Activated T-helper 17 cell treated with anti-CD3 and anti-CD28 coated beads, Interleukin-2, amount 50 U/mL, for 72 hours (primary cell): ENCODE results near the gene RET. TPM values are rescaled to one million over a fixed set of nuclear protein-coding genes. Genes with fewer than 3 reads are reported as not detected.
A peak's percentile ranks its signal among the peaks of the same experiment; 100 is the strongest.

Experiments used
- ATAC-seq: fragments of 150-1000 bp; cut with Tn5 transposase; replicated peaks from 2 replicates; pipeline ENCODE4 v1.10.0; 2021; ENCODE audit warnings: mild to moderate bottlenecking, moderate library complexity
- H3K27ac Mint-ChIP-seq: one replicate; pipeline ENCODE4 v1.8.0; 2022; ENCODE audit warnings: mixed read lengths
- H3K27me3 Mint-ChIP-seq: one replicate; pipeline ENCODE4 v1.8.0; 2022; ENCODE audit warnings: mixed read lengths
- H3K36me3 Mint-ChIP-seq: one replicate; pipeline ENCODE4 v1.8.0; 2022; ENCODE audit warnings: low read depth, mild to moderate bottlenecking, mixed read lengths
- H3K4me1 Mint-ChIP-seq: one replicate; pipeline ENCODE4 v1.8.0; 2022; ENCODE audit warnings: mixed read lengths
- H3K4me3 Mint-ChIP-seq: one replicate; pipeline ENCODE4 v1.8.0; 2022; ENCODE audit warnings: mild to moderate bottlenecking, mixed read lengths
- H3K9me3 Mint-ChIP-seq: one replicate; pipeline ENCODE4 v1.8.0; 2022; ENCODE audit warnings: mixed read lengths
- total RNA-seq, 2 donors: library from RNA; stranded (reverse); gene quantifications; one replicate each; pipeline ENCODE4 v1.2.3, GENCODE V29; 2022

Gene RET
- under 1 TPM in 1 of 2 donors, not detected in 1; 0.24 TPM for total RNA-seq

DNA sequence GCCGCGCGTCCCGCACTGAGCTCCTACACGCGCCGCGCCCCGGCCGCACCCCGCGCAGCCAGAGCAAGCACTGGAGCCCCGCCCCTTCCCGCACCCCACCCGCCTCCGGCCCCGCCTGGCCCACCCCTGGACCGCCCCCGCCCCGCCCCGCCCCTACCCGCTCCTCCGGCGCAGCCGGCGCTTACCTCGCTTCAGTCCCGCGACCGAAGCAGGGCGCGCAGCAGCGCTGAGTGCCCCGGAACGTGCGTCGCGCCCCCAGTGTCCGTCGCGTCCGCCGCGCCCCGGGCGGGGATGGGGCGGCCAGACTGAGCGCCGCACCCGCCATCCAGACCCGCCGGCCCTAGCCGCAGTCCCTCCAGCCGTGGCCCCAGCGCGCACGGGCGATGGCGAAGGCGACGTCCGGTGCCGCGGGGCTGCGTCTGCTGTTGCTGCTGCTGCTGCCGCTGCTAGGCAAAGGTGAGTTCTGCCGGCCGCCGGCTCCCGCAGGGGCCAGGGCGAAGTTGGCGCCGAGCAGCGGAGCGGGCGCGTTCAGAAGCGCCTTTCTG, at the start of gene RET:
Gene RET (plus strand): TSS at position 194 of the 545 bp plus-strand sequence. CDS start 190 bp downstream, at position 384.
- Mint-ChIP-seq H3K27me3 (peaks cover 24% of the 10 kb centered on the region), H3K4me1 (no peaks in the 10 kb centered on the region), H3K27ac (no peak within 1 kb of the TSS), H3K9me3 (no peaks in the 10 kb centered on the region), H3K4me3 (peak within 1 kb of the TSS; percentile 44), H3K36me3 (no peaks in the 10 kb centered on the region)
- peak; percentile 30 for ATAC-seq

GRCh38 chr10:43027331-43027955, 49.4 kb upstream of the RET start:
- Mint-ChIP-seq H3K4me1 (no peaks in the 10 kb centered on the region), H3K9me3 (peaks cover 4% of the 10 kb centered on the region), H3K27ac (no peak overlapping the region), H3K36me3 (no peaks in the 10 kb centered on the region), H3K27me3 (peaks cover 28% of the 10 kb centered on the region), H3K4me3 (no peak overlapping the region)
- ATAC-seq, result no peak

DNA sequence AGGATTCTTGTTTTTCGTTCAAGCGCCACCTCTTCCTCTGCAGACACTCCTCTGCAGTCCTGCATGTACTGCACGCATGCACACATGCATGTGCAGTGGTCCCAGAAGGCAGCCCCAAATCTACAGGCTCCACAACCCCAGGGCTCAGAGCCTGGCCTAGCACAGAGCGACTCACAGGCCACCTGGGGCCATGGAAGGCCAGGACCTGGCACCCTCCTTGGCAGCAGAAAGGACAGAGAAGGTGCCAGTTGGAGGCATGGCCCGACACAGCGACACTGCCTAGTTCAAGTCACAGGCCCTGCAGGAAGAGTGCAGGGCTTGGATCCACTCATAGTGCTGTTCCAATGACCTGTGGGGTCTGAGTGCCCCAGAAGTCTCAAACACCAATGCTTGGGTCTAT, 48.7 kb upstream of the RET start:
- H3K4me3 Mint-ChIP-seq, result no peak overlapping the region
- H3K36me3 Mint-ChIP-seq, result no peaks in the 10 kb centered on the region
- H3K9me3 Mint-ChIP-seq, result peaks cover 11% of the 10 kb centered on the region
- H3K27ac Mint-ChIP-seq, result no peak overlapping the region
- no peaks in the 10 kb centered on the region for H3K4me1 Mint-ChIP-seq
- peaks cover 22% of the 10 kb centered on the region for H3K27me3 Mint-ChIP-seq
- no peak for ATAC-seq

DNA sequence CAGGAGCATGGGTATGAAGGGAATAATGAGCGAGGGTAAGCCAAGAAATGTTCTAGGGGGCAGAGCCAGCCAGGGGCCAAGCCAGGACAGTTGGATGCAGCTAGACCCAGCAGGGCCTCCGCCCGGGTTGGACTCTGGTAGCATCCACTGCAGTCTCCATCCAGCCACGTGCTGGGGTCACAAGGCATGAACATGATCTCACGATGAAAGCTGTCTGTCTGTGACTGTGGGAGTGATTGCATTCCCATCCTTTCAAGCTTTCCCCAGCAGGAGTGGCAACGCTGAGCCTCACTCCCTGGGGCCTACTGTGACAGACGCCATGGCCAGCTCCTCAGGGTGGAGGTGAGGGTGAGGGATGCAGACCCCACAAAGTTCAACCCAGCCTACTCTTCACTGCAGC, 47.8 kb upstream of the RET start:
- peaks cover 12% of the 10 kb centered on the region for H3K9me3 Mint-ChIP-seq
- no peak overlapping the region for H3K4me3 Mint-ChIP-seq
- no peak overlapping the region for H3K27ac Mint-ChIP-seq
- peaks cover 16% of the 10 kb centered on the region for H3K27me3 Mint-ChIP-seq
- no peaks in the 10 kb centered on the region for H3K36me3 Mint-ChIP-seq
- H3K4me1 Mint-ChIP-seq, result no peaks in the 10 kb centered on the region
- ATAC-seq, result no peak

DNA sequence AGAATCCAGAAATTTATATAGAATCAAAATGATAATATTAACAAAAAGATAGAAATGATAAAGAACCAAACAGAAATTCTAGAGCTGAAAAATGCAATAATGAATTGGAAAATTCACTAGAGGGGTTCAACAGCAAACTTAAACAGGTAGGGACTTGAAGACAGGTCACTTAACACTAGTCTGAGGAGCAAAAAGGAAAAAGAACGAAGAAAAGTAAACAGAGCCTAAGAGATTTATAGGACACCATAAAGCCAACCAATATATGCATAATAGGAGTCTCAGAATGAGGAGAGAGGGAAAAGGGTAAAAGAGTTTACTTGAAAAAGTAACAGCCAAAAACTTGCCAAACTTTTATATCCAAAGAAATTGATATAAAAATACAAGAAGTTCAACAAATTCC, 44.3 kb upstream of the RET start:
- Mint-ChIP-seq H3K4me3 (no peak overlapping the region), H3K4me1 (no peaks in the 10 kb centered on the region), H3K9me3 (peaks cover 12% of the 10 kb centered on the region), H3K36me3 (no peaks in the 10 kb centered on the region), H3K27me3 (peaks cover 20% of the 10 kb centered on the region), H3K27ac (no peak overlapping the region)
- ATAC-seq, result no peak

- Mint-ChIP-seq H3K4me1 (no peaks in the 10 kb centered on the region), H3K4me3 (no peak overlapping the region), H3K27me3 (peaks cover 9% of the 10 kb centered on the region), H3K27ac (no peak overlapping the region), H3K36me3 (no peaks in the 10 kb centered on the region), H3K9me3 (peaks cover 9% of the 10 kb centered on the region)
- ATAC-seq, result no peak
Observed at GRCh38 chr10:43035800-43036199, 41.1 kb upstream of the RET start.

GRCh38 chr10:43036481-43037428, 40.1 kb upstream of the RET start:
- no peak for ATAC-seq
- no peaks in the 10 kb centered on the region for H3K4me1 Mint-ChIP-seq
- H3K9me3 Mint-ChIP-seq, result peaks cover 9% of the 10 kb centered on the region
- no peaks in the 10 kb centered on the region for H3K36me3 Mint-ChIP-seq
- H3K4me3 Mint-ChIP-seq, result no peak overlapping the region
- H3K27ac Mint-ChIP-seq, result no peak overlapping the region
- H3K27me3 Mint-ChIP-seq, result peaks cover 9% of the 10 kb centered on the region

DNA sequence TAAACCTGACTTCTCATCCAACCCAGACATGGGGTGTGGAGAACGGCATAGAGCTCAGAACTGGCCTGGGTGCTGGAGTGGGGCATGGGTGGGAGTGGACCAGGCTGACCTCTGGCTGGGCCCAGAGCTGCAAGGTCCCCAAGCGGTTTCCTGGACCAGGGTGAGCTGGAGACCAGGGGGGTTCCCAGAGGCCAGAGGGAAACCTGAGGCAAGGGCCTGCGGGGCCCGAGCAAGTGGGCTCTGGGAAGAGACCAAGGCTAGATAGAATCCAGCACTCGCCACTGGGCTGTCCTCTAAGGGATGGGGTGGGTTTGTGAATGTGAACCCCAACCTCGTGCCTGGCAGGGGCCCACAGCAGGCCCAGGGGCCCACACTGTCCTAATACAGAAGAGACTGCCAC, 39.4 kb upstream of the RET start:
- no peak overlapping the region for H3K27ac Mint-ChIP-seq
- no peaks in the 10 kb centered on the region for H3K36me3 Mint-ChIP-seq
- H3K9me3 Mint-ChIP-seq, result peaks cover 8% of the 10 kb centered on the region
- H3K4me3 Mint-ChIP-seq, result no peak overlapping the region
- peaks cover 9% of the 10 kb centered on the region for H3K27me3 Mint-ChIP-seq
- no peaks in the 10 kb centered on the region for H3K4me1 Mint-ChIP-seq
- no peak for ATAC-seq

GRCh38 chr10:43037942-43038782, 38.7 kb upstream of the RET start:
- no peaks in the 10 kb centered on the region for H3K36me3 Mint-ChIP-seq
- peaks cover under 1% of the 10 kb centered on the region for H3K9me3 Mint-ChIP-seq
- no peak overlapping the region for H3K27ac Mint-ChIP-seq
- peaks cover 9% of the 10 kb centered on the region for H3K27me3 Mint-ChIP-seq
- ATAC-seq, result no peak
- no peaks in the 10 kb centered on the region for H3K4me1 Mint-ChIP-seq
- no peak overlapping the region for H3K4me3 Mint-ChIP-seq

DNA sequence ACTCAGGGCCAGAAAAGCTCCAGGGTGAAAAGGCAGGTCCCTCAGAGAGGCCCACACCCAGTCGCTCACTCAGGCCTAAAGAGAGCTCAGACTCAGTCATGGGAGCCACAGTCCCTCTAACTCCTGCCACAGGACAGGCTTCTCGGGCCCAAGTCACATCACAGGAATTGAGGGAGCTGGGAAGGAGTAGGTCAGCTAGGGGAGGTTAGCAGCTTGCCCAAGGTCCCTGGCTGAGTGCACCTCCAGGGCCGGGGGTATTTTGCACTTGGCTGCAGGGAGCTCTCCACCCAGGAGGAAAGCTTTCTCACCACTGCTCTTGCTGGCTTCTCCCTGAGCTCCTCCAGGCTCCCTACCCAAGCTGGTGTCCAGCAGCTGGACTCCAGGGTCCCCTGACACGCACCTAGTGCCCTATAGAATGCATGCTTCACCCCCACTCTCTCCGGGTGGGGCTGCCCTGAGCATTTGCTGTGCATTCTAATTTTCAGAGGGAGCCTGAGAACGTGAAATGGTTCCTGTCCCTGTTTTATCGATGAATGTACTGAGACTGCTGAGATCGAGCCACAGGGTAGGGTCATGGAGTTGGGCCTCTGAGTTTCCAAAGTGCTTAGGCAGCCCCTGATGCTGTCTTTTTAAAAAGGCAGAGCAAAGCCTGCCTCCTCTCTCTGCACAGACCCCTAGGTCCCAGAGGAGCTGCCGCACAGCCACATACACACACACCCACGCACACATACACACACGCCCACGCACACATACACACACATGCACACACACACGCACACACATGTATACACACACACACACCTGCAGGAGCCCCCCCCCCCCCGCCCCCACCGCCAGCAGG, 37.9 kb upstream of the RET start:
- Mint-ChIP-seq H3K4me3 (no peak overlapping the region), H3K27ac (no peak overlapping the region), H3K9me3 (no peaks in the 10 kb centered on the region), H3K27me3 (peaks cover 9% of the 10 kb centered on the region), H3K36me3 (no peaks in the 10 kb centered on the region), H3K4me1 (no peaks in the 10 kb centered on the region)
- no peak for ATAC-seq

GRCh38 chr10:43039624-43040481, 37.0 kb upstream of the RET start:
- Mint-ChIP-seq H3K4me3 (no peak overlapping the region), H3K27me3 (peaks cover 6% of the 10 kb centered on the region), H3K4me1 (no peaks in the 10 kb centered on the region), H3K27ac (no peak overlapping the region), H3K36me3 (no peaks in the 10 kb centered on the region), H3K9me3 (no peaks in the 10 kb centered on the region)
- ATAC-seq, result no peak

GRCh38 chr10:43040482-43041256, 36.2 kb upstream of the RET start:
- Mint-ChIP-seq H3K36me3 (no peaks in the 10 kb centered on the region), H3K9me3 (no peaks in the 10 kb centered on the region), H3K27ac (no peak overlapping the region), H3K4me3 (no peak overlapping the region), H3K4me1 (no peaks in the 10 kb centered on the region), H3K27me3 (peaks cover 3% of the 10 kb centered on the region)
- no peak for ATAC-seq
